ENCODE measurements around the gene CENPT. TPM values are rescaled to one million over a fixed set of nuclear protein-coding genes. Genes with fewer than 3 reads are reported as not detected.
"Not testable (repeated sequence)": the region's sequence is repeated elsewhere in the genome, so short reads cannot be mapped to it uniquely, and the experiment has no call there.

Gene CENPT
- total RNA-seq, 2 experiments from 2014 or later: 49.3 to 50.7 TPM

GRCh38 chr16:67879936-67880335 is 32.4 kb upstream of the CENPT start:
- ChIA-PET CTCF (interaction anchor here (0.6 to 1.3 kb wide), 2 partner anchors 63 to 1851 kb away, joined by 3 to 4 read pairs; no protein-coding TSS in a partner anchor), POLR2A (no interaction called here)

GRCh38 chr16:67879462-67879861 is 32.0 kb upstream of the CENPT start:
- ChIA-PET CTCF (interaction anchor here (0.5 to 1.3 kb wide), 2 partner anchors 61 to 63 kb away, joined by 3 to 4 read pairs; no protein-coding TSS in a partner anchor), POLR2A (no interaction called here)

DNA sequence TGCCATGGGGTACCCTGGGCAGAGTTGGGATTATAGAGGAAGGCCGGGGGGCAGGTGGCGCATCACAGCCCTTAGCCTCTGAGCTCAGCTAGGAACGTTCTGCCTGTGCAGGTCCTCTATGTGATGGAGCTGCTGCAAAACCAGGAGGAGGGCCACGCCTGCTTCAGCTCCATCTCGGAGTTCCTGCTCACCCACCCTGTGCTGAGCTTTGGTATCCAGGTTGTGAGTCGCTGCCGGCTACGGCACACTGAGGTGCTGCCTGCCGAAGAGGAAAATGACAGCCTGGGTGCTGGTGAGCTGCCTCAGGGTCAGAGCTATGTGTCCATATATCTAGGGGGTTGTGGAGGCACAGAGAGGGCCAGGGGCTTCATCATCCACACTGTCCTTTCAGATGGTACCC is 31.4 kb upstream of the CENPT start:
- ChIA-PET POLR2A (no interaction called here), CTCF (interaction anchor here (0.5 kb wide), 1 partner anchor 60 kb away, joined by 3 read pairs; no protein-coding TSS in a partner anchor)

GRCh38 chr16:67878232-67878631 is 30.7 kb upstream of the CENPT start:
- CTCF ChIA-PET: no interaction called here
- POLR2A ChIA-PET: no interaction called here

- CTCF ChIA-PET: interaction anchor here (1.5 kb wide), 1 partner anchor 43 kb away, joined by 3 read pairs; no protein-coding TSS in a partner anchor
- POLR2A ChIA-PET: no interaction called here
These were observed 29.6 kb upstream of the CENPT start for GRCh38 chr16:67877064-67877463.

GRCh38 chr16:67874372-67874771 is 26.9 kb upstream of the CENPT start:
- ChIA-PET POLR2A (interaction anchor here (0.7 kb wide), 1 partner anchor 55 kb away, joined by 3 read pairs; no protein-coding TSS in a partner anchor), CTCF (interaction anchor here (1.1 to 1.7 kb wide), 5 partner anchors 9 to 308 kb away, joined by 3 to 10 read pairs (median 4); partner anchors contain the start of gene DDX28)

GRCh38 chr16:67873435-67874370 is 26.2 kb upstream of the CENPT start:
- POLR2A ChIA-PET: interaction anchor here (0.6 to 0.8 kb wide), 2 partner anchors 12 to 33 kb away, joined by 3 read pairs; no protein-coding TSS in a partner anchor
- CTCF ChIA-PET: interaction anchor here (1.1 to 1.7 kb wide), 7 partner anchors 10 to 307 kb away, joined by 3 to 10 read pairs (median 4); partner anchors contain the start of gene DDX28

GRCh38 chr16:67872631-67873434 is 25.3 kb upstream of the CENPT start, which contains the start of gene EDC4:
Gene EDC4 (plus strand): TSS chr16:67873052. CDS start chr16:67873262, 210 bp downstream.
- POLR2A ChIA-PET: interaction anchor here (0.6 to 0.8 kb wide), 2 partner anchors 11 to 32 kb away, joined by 3 read pairs; no protein-coding TSS in a partner anchor

DNA sequence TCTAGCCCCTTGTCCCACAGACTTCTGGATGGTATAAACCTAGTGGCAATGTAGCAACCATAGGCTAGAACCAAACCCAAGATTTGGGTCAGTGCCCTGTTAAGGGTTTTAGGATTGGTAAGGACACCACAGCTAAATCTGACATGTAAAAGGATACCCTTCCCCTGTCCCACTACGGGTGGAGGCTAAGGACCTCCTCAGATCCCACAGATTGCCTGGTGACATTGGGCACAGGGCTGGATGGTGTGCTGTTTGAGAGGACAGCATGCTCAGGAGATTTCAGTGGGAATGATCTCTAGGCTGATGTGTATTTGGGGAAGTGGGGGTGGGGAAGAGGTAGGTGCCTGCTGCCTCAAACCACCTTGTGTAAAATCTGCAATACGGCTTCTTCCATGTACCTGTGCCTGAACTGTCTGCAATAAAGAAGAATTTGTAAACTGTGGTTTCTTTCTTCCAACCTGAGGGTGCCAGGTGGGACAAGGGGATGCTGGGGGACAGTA is 24.7 kb upstream of the CENPT start:
- CTCF ChIA-PET: interaction anchor here (0.6 to 1.3 kb wide), 2 partner anchors 12 to 56 kb away, joined by 4 to 6 read pairs; no protein-coding TSS in a partner anchor
- POLR2A ChIA-PET: interaction anchor here (0.8 kb wide), 1 partner anchor 38 kb away, joined by 3 read pairs; no protein-coding TSS in a partner anchor

More at GRCh38 chr16:67872631-67873434, 25.3 kb upstream of the CENPT start, which contains the start of gene EDC4:
- CTCF ChIA-PET: interaction anchor here (1.1 to 1.7 kb wide), 4 partner anchors 11 to 56 kb away, joined by 3 to 10 read pairs (median 6); no protein-coding TSS in a partner anchor

GRCh38 chr16:67871256-67871655 is 23.8 kb upstream of the CENPT start:
- POLR2A ChIA-PET: interaction anchor here (0.6 to 0.8 kb wide), 2 partner anchors 37 to 858 kb away, joined by 3 read pairs; no protein-coding TSS in a partner anchor
- CTCF ChIA-PET: interaction anchor here (0.6 to 1.3 kb wide), 5 partner anchors 12 to 204 kb away, joined by 3 to 6 read pairs (median 4); no protein-coding TSS in a partner anchor

DNA sequence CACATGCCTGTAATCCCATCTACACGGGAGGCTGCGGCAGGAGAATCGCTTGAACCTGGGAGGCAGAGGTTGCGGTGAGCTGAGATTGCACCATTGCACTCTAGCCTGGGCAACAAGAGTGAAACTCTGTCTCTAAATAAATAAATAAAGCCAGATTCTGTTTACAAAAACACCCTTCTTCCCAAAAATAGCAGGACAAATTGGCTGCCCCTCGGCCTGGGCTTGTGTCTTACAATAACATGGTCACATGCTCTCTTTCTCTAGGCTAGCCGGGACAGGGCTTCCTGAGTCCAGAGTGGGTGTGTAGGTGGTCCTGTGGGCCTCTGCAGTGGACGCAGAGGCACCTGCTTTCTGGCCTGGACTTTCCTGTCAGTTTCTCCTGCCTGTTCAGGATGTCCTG is 22.2 kb upstream of the CENPT start:
- POLR2A ChIA-PET: interaction anchor here (0.7 kb wide), 1 partner anchor 21 kb away, joined by 3 read pairs; no protein-coding TSS in a partner anchor
- CTCF ChIA-PET: no interaction called here

- POLR2A ChIA-PET: no interaction called here
These were observed 20.8 kb upstream of the CENPT start for GRCh38 chr16:67868290-67868689.

DNA sequence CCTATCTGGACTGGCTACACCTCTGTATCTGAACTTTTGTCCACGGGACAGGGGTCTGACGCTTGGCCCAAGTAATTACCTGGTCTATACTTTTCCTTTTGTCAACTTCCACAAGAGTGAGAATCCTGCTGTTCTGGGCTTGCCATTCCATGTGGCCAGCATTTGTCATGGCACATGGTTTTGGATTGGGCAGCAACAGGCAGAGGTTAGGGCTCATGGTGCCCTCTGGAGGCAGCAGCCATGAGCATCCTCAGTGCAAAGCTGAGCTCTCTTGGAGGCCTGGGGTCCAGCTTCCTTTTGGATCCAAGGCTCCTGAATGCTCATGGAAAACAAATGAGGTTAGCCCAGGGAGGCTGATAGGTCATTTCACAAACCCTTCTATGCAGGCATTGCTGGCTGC is 17.8 kb upstream of the CENPT start:
- POLR2A ChIA-PET: interaction anchor here (0.6 kb wide), 1 partner anchor 26 kb away, joined by 3 read pairs; no protein-coding TSS in a partner anchor
- CTCF ChIA-PET: interaction anchor here (1.0 to 1.8 kb wide), 3 partner anchors 46 to 64 kb away, joined by 3 to 5 read pairs (median 4); no protein-coding TSS in a partner anchor

More at GRCh38 chr16:67868290-67868689, 20.8 kb upstream of the CENPT start:
- CTCF ChIA-PET: interaction anchor here (1.3 kb wide), 1 partner anchor 15 kb away, joined by 4 read pairs; no protein-coding TSS in a partner anchor

GRCh38 chr16:67864594-67864993 is 17.1 kb upstream of the CENPT start:
- POLR2A ChIA-PET: no interaction called here
- CTCF ChIA-PET: interaction anchor here (0.7 to 1.0 kb wide), 3 partner anchors 48 to 341 kb away, joined by 3 to 5 read pairs (median 5); no protein-coding TSS in a partner anchor

DNA sequence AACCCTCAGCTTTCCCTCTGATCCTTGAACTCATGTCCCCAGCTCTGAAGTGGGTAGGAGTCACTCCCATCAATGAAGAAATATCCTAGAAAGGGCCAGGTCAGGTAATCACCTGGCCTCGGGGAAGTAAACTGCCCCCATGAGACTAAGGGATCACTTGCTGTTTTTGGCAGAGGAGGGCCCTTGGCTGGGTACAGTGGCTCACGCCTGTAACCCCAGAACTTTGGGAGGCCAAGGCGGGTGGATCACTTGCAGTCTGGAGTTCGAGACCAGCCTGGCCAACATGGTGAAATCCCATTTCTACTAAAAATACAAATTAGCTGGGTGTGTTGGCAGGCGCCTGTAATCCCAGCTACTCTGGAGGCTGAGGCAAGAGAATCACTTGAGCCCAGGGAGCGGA is 16.6 kb upstream of the CENPT start:
- POLR2A ChIA-PET: not testable (repeated sequence)
- CTCF ChIA-PET: interaction anchor here (0.7 kb wide), 1 partner anchor 342 kb away, joined by 5 read pairs; no protein-coding TSS in a partner anchor

GRCh38 chr16:67862623-67863583 is 15.4 kb upstream of the CENPT start:
- ChIA-PET POLR2A (no interaction called here), CTCF (interaction anchor here (1.0 to 1.2 kb wide), 2 partner anchors 46 to 66 kb away, joined by 4 read pairs; no protein-coding TSS in a partner anchor)

DNA sequence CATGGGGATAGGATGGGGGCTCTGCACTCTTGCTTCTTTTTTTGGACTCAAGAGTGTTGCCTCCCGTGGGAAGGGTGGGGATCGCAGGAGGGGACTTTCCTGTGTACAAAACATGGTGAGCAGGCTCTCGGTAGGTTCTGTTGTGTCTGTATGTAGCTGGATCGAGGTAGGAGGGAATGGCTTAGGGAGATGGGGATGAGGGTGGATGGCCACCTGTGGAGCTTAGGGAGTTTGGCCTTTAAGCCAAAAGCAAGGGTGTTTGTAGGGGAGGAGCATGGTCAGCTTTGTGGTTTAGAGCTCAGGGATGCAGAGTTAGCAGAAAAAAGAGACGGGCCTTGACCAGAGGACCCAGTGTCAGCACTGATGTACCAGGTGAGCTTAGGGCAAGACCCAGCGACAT is 14.4 kb upstream of the CENPT start:
- ChIA-PET CTCF (interaction anchor here (0.8 to 1.0 kb wide), 3 partner anchors 11 to 67 kb away, joined by 3 to 4 read pairs (median 3); no protein-coding TSS in a partner anchor), POLR2A (interaction anchor here (0.6 kb wide), 1 partner anchor 11 kb away, joined by 3 read pairs; no protein-coding TSS in a partner anchor)

Measured in activated CD8-positive, alpha-beta memory T cell treated with anti-CD3 and anti-CD28 coated beads for 36 hours (primary cell).